Measurements from ENCODE around the gene AGER.

DNA sequence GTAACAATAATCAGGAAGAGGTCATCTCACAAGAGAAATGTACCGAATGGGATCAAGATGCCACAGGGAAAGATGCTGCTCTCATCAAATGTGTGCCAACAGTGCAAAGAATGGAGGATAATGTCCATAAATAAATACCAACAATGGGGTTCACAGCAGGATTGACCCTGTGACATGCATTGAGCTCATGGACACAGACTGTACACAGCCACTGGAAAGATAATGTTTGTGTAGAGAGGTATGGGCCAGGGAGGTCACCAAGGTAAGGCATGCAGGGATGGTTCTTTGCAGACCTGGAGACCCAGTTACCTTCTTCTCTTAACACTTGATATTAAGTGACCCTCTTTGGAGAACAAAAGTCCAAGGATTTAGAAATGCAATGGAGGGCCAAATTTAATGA, 9.6 kb downstream of the AGER start:
- TF ChIP-seq, protein P1, sequence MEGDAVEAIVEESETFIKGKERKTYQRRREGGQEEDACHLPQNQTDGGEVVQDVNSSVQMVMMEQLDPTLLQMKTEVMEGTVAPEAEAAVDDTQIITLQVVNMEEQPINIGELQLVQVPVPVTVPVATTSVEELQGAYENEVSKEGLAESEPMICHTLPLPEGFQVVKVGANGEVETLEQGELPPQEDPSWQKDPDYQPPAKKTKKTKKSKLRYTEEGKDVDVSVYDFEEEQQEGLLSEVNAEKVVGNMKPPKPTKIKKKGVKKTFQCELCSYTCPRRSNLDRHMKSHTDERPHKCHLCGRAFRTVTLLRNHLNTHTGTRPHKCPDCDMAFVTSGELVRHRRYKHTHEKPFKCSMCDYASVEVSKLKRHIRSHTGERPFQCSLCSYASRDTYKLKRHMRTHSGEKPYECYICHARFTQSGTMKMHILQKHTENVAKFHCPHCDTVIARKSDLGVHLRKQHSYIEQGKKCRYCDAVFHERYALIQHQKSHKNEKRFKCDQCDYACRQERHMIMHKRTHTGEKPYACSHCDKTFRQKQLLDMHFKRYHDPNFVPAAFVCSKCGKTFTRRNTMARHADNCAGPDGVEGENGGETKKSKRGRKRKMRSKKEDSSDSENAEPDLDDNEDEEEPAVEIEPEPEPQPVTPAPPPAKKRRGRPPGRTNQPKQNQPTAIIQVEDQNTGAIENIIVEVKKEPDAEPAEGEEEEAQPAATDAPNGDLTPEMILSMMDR (conservative IDR thresholded peaks at IDR 0.05): no peak
- TF ChIP-seq ZFX (IDR thresholded peaks at IDR 0.05): no peak
